WTC11 (cell line): ENCODE results near the gene MED8. TPM values are rescaled to one million over a fixed set of nuclear protein-coding genes. Genes with fewer than 3 reads are reported as not detected.

ENCODE experiments used
- ATAC-seq: fragments of 200-7000 bp; cut with Tn5 transposase; 2 replicates; pipeline ENCODE4 v1.10.0; 2021; ENCODE audit warnings: mild to moderate bottlenecking, moderate library complexity
- CTCF ChIA-PET: fragments of 300-600 bp; sonication (Branson Sonifier 250); formaldehyde crosslinking; loops from one replicate; lab custom pipeline; 2021; ENCODE audit warnings: antibody characterized with exemption; lab: Charles Lee
- POLR2A ChIA-PET: fragments of 350-600 bp; sonication (Branson Sonifier 250); formaldehyde crosslinking; loops from one replicate; lab custom pipeline; 2021; ENCODE audit warnings: antibody characterized with exemption; lab: Charles Lee
- DNase-seq: peaks from one replicate; pipeline ENCODE4 v3.0.0; 2021; ENCODE audit warnings: low spot score
- H3K27ac Mint-ChIP-seq: 2 replicates; pipeline ENCODE4 v1.8.0; 2021; ENCODE audit warnings: mixed read lengths
- H3K27me3 Mint-ChIP-seq: 2 replicates; pipeline ENCODE4 v1.8.0; 2021; ENCODE audit warnings: low read depth, mild to moderate bottlenecking, moderate library complexity, mixed read lengths
- H3K36me3 Mint-ChIP-seq: 2 replicates; pipeline ENCODE4 v1.8.0; 2021; ENCODE audit warnings: mixed read lengths
- H3K4me1 Mint-ChIP-seq: 2 replicates; pipeline ENCODE4 v1.8.0; 2022; ENCODE audit warnings: mixed read lengths
- H3K4me3 Mint-ChIP-seq: 2 replicates; pipeline ENCODE4 v1.8.0; 2021; ENCODE audit warnings: mild to moderate bottlenecking, moderate library complexity, mixed read lengths
- H3K9me3 Mint-ChIP-seq: 2 replicates; pipeline ENCODE4 v1.8.0; 2021; ENCODE audit warnings: mixed read lengths
- ATF1 ChIP-seq: sonication (generic); formaldehyde crosslinking; IDR thresholded peaks from 2 replicates; pipeline ENCODE4 v1.8.1; 2023; ENCODE audit warnings: mild to moderate bottlenecking, moderate library complexity, missing genetic modification reagents
- ATF6 ChIP-seq: sonication (generic); formaldehyde crosslinking; IDR thresholded peaks from 2 replicates; pipeline ENCODE4 v1.8.1; 2023; ENCODE audit warnings: mild to moderate bottlenecking, missing genetic modification reagents
- CBFB ChIP-seq: sonication (generic); formaldehyde crosslinking; IDR thresholded peaks from 2 replicates; pipeline ENCODE4 v1.8.1; 2022; ENCODE audit warnings: mild to moderate bottlenecking, low read depth, missing genetic modification reagents
- EMX1 ChIP-seq: fragments of 250-450 bp; sonication (Bioruptor Pico); IDR thresholded peaks from 2 replicates; pipeline ENCODE4 v1.8.0; 2021; ENCODE audit warnings: mild to moderate bottlenecking
- ESRRA ChIP-seq: sonication (generic); formaldehyde crosslinking; IDR thresholded peaks from 2 replicates; pipeline ENCODE4 v1.8.1; 2022; ENCODE audit warnings: mild to moderate bottlenecking, missing genetic modification reagents, borderline replicate concordance
- FOXP4 ChIP-seq: sonication (generic); formaldehyde crosslinking; IDR thresholded peaks from 2 replicates; pipeline ENCODE4 v1.8.0; 2022; ENCODE audit warnings: mild to moderate bottlenecking, missing genetic modification reagents
- GABPB1 ChIP-seq: sonication (generic); formaldehyde crosslinking; IDR thresholded peaks from 2 replicates; pipeline ENCODE4 v1.8.1; 2023; ENCODE audit warnings: mild to moderate bottlenecking, missing genetic modification reagents
- GTF2I ChIP-seq: fragments of 250-450 bp; sonication (Bioruptor Pico); conservative IDR thresholded peaks from 2 replicates; pipeline ENCODE4 v1.4.0; 2021; ENCODE audit warnings: mild to moderate bottlenecking
- JAZF1 ChIP-seq: fragments of 250-450 bp; sonication (Bioruptor Pico); IDR thresholded peaks from 2 replicates; pipeline ENCODE4 v1.9.0; 2021; ENCODE audit warnings: moderate library complexity, mild to moderate bottlenecking, inconsistent platforms
- JUN ChIP-seq: sonication (generic); formaldehyde crosslinking; IDR thresholded peaks from 2 replicates; pipeline ENCODE4 v1.8.0; 2023; ENCODE audit warnings: mild to moderate bottlenecking, missing genetic modification reagents
- PREB ChIP-seq: sonication (generic); formaldehyde crosslinking; IDR thresholded peaks from 2 replicates; pipeline ENCODE4 v1.8.1; 2022; ENCODE audit warnings: mild to moderate bottlenecking, missing genetic modification reagents, moderate library complexity, borderline replicate concordance
- RELA ChIP-seq: sonication (generic); formaldehyde crosslinking; IDR thresholded peaks from 2 replicates; pipeline ENCODE4 v1.8.1; 2022; ENCODE audit warnings: missing genetic modification reagents, mild to moderate bottlenecking, borderline replicate concordance
- SMAD3 ChIP-seq: sonication (generic); formaldehyde crosslinking; IDR thresholded peaks from 2 replicates; pipeline ENCODE4 v1.8.0; 2022; ENCODE audit warnings: missing genetic modification reagents, mild to moderate bottlenecking, borderline replicate concordance
- SOX15 ChIP-seq: fragments of 250-450 bp; sonication (Bioruptor Pico); IDR thresholded peaks from 2 replicates; pipeline ENCODE4 v1.9.0; 2021; ENCODE audit warnings: mild to moderate bottlenecking
- SP1 ChIP-seq: sonication (generic); formaldehyde crosslinking; conservative IDR thresholded peaks from 2 replicates; pipeline ENCODE4 v1.8.1; 2022; ENCODE audit warnings: missing genetic modification reagents
- TCF7 ChIP-seq: sonication (generic); formaldehyde crosslinking; IDR thresholded peaks from 2 replicates; pipeline ENCODE4 v1.8.0; 2022; ENCODE audit warnings: mild to moderate bottlenecking, low read depth, missing genetic modification reagents, moderate library complexity
- ZNF263 ChIP-seq: sonication (generic); formaldehyde crosslinking; IDR thresholded peaks from 2 replicates; pipeline ENCODE4 v1.8.1; 2022; ENCODE audit warnings: low read depth, mild to moderate bottlenecking, moderate library complexity, missing genetic modification reagents
- ZNF317 ChIP-seq: sonication (generic); formaldehyde crosslinking; IDR thresholded peaks from 2 replicates; pipeline ENCODE4 v1.8.1; 2023; ENCODE audit warnings: low read depth, mild to moderate bottlenecking, moderate library complexity, missing genetic modification reagents, borderline replicate concordance
- ZNF396 ChIP-seq: fragments of 250-450 bp; sonication (Bioruptor Pico); IDR thresholded peaks from 2 replicates; pipeline ENCODE4 v1.8.0; 2021; ENCODE audit warnings: mild to moderate bottlenecking, moderate library complexity, borderline replicate concordance
- ZNF416 ChIP-seq: fragments of 250-450 bp; sonication (Bioruptor Pico); IDR thresholded peaks from 2 replicates; pipeline ENCODE4 v1.9.0; 2021; ENCODE audit warnings: mild to moderate bottlenecking, inconsistent platforms
- ZNF671 ChIP-seq: fragments of 250-450 bp; sonication (Bioruptor Pico); IDR thresholded peaks from 2 replicates; pipeline ENCODE4 v1.8.0; 2021; ENCODE audit warnings: mild to moderate bottlenecking
- total RNA-seq: library from RNA; stranded (reverse); gene quantifications from 3 replicates; pipeline ENCODE4 v1.2.3, GENCODE V29; 2021
- TF ChIP-seq, protein P1 (sequence below): sonication (generic); formaldehyde crosslinking; IDR thresholded peaks from 2 replicates; pipeline ENCODE4 v1.8.0; 2022; ENCODE audit warnings: mild to moderate bottlenecking, missing genetic modification reagents
- TF ChIP-seq, protein P2 (sequence below): sonication (generic); formaldehyde crosslinking; IDR thresholded peaks from 2 replicates; pipeline ENCODE4 v1.8.1; 2023; ENCODE audit warnings: mild to moderate bottlenecking, missing genetic modification reagents, moderate library complexity
- TF ChIP-seq, protein P3 (sequence below): sonication (generic); formaldehyde crosslinking; IDR thresholded peaks from 2 replicates; pipeline ENCODE4 v1.8.1; 2023; ENCODE audit warnings: mild to moderate bottlenecking, missing genetic modification reagents
- TF ChIP-seq, protein P4 (sequence below): sonication (generic); formaldehyde crosslinking; conservative IDR thresholded peaks from 2 replicates; pipeline ENCODE4 v1.8.1; 2022; ENCODE audit warnings: mild to moderate bottlenecking, missing genetic modification reagents

The MED8 gene
- total RNA-seq, 1 experiment from 2014 or later, result 17.7 TPM

DNA sequence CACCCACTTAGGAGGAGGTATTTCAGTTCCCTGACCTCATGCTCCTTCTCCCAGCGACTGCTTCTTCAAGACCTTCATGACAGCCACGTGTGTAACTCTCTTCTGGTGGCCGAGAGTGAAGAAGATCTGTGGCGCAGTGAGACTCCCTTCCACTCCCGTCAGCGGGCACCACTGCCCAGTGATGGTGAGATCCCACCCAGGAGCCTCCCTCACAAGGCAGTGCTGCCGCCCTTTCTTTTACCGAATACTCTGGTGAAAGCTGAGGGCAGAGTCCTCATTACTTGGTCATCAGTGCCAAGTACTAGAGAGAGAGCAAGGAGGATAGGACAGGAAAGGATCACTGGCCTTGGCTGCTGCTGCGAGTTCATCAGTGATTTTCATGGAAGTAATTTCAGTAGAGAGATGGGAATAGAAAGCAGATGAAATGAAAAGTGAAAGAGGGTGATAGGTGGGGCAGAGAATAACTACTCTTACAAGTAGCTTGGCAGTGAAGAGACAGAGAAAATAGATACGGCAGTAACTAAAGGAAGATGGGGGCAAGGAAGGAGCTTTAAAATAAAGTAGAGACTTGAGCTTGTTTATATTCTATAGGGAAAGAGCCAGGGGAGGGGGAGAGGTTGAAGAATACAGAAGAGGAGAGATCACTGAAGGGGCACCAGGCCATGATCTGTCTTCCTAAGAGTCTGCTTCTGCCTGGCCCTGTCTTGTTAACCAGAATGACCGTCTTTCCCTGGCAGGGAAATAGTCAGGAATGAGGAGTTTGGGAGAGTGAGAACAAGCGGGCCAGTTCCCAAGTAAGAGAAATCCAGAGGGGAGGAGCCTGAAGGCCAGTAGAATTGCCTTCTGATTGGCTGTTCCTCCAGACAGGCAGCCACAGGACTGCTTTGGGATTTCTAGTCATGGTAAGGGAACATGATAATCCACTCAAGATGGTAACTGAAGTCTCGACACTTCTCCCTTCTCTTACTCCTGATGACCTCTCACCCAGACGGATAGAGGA lies 45.8 kb upstream of the MED8 start:
- no peak for TF ChIP-seq TCF7 (CRISPR knock-in tag)
- TF ChIP-seq GTF2I, result no peak
- no peak for TF ChIP-seq FOXP4 (CRISPR knock-in tag)
- TF ChIP-seq SP1 (CRISPR knock-in tag), result no peak
- TF ChIP-seq ZNF416, result no peak
- no peak for TF ChIP-seq ZNF263 (CRISPR knock-in tag)
- TF ChIP-seq, protein P1, sequence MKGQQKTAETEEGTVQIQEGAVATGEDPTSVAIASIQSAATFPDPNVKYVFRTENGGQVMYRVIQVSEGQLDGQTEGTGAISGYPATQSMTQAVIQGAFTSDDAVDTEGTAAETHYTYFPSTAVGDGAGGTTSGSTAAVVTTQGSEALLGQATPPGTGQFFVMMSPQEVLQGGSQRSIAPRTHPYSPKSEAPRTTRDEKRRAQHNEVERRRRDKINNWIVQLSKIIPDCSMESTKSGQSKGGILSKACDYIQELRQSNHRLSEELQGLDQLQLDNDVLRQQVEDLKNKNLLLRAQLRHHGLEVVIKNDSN (CRISPR knock-in tag), result no peak
- TF ChIP-seq ZNF396 (CRISPR knock-in tag), result no peak
- no peak for TF ChIP-seq ATF1
- TF ChIP-seq EMX1 (CRISPR knock-in tag), result no peak
- TF ChIP-seq SMAD3 (CRISPR knock-in tag), result no peak
- TF ChIP-seq, protein P2, sequence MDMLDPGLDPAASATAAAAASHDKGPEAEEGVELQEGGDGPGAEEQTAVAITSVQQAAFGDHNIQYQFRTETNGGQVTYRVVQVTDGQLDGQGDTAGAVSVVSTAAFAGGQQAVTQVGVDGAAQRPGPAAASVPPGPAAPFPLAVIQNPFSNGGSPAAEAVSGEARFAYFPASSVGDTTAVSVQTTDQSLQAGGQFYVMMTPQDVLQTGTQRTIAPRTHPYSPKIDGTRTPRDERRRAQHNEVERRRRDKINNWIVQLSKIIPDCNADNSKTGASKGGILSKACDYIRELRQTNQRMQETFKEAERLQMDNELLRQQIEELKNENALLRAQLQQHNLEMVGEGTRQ, result no peak
- TF ChIP-seq, protein P3, sequence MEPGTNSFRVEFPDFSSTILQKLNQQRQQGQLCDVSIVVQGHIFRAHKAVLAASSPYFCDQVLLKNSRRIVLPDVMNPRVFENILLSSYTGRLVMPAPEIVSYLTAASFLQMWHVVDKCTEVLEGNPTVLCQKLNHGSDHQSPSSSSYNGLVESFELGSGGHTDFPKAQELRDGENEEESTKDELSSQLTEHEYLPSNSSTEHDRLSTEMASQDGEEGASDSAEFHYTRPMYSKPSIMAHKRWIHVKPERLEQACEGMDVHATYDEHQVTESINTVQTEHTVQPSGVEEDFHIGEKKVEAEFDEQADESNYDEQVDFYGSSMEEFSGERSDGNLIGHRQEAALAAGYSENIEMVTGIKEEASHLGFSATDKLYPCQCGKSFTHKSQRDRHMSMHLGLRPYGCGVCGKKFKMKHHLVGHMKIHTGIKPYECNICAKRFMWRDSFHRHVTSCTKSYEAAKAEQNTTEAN, result no peak
- no peak for TF ChIP-seq ATF6
- TF ChIP-seq JUN (CRISPR knock-in tag), result no peak
- TF ChIP-seq ZNF317 (CRISPR knock-in tag), result no peak
- no peak for TF ChIP-seq ESRRA (CRISPR knock-in tag)
- Mint-ChIP-seq H3K4me3 (no peak overlapping the region), H3K4me1 (peaks cover 3% of the 10 kb centered on the region), H3K9me3 (no peaks in the 10 kb centered on the region), H3K27me3 (no peaks in the 10 kb centered on the region), H3K36me3 (peaks cover 34% of the 10 kb centered on the region), H3K27ac (peak overlapping the region; percentile 6; the same call in 1 of the 2 replicates)
- ChIA-PET CTCF (interaction anchor here (0.7 kb wide), 1 partner anchor 499 kb away, joined by 3 read pairs; no protein-coding TSS in a partner anchor), POLR2A (no interaction called here)
- DNase-seq (peak; percentile 10), ATAC-seq (peak; percentile 82)

GRCh38 chr1:43434256-43434655 lies 44.7 kb upstream of the MED8 start:
- ChIA-PET CTCF (interaction anchor here (0.6 kb wide), 1 partner anchor 327 kb away, joined by 3 read pairs; no protein-coding TSS in a partner anchor), POLR2A (no interaction called here)
- Mint-ChIP-seq H3K4me3 (no peak overlapping the region), H3K4me1 (peaks cover 3% of the 10 kb centered on the region), H3K9me3 (no peaks in the 10 kb centered on the region), H3K36me3 (peaks cover 38% of the 10 kb centered on the region), H3K27me3 (no peaks in the 10 kb centered on the region), H3K27ac (no peak overlapping the region)
- DNase-seq, result no peak
- no peak for ATAC-seq
- TF ChIP-seq, protein P4, sequence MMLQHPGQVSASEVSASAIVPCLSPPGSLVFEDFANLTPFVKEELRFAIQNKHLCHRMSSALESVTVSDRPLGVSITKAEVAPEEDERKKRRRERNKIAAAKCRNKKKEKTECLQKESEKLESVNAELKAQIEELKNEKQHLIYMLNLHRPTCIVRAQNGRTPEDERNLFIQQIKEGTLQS (CRISPR knock-in tag), result no peak
- TF ChIP-seq SOX15, result no peak
- no peak for TF ChIP-seq GABPB1 (CRISPR knock-in tag)
- TF ChIP-seq RELA (CRISPR knock-in tag), result no peak
- no peak for TF ChIP-seq JAZF1 (CRISPR knock-in tag)
- TF ChIP-seq ZNF671 (CRISPR knock-in tag), result no peak
- TF ChIP-seq ZNF263 (CRISPR knock-in tag), result no peak
- TF ChIP-seq ZNF317 (CRISPR knock-in tag), result no peak
- TF ChIP-seq CBFB (CRISPR knock-in tag), result no peak
- no peak for TF ChIP-seq PREB (CRISPR knock-in tag)
